ENCODE results near the gene FNIP2. TPM values are rescaled to one million over a fixed set of nuclear protein-coding genes. Genes with fewer than 3 reads are reported as not detected.

Gene FNIP2
- total and polyA plus RNA-seq, 10 of the 15 experiments (the other 5 are each of a cell fraction or from before 2014, with no cell fraction given), result 0.03 to 0.38 (median 0.15) TPM

GRCh38 chr4:158856852-158857251 is 88.0 kb downstream of the FNIP2 start (continued):
- TF ChIP-seq TCF12 (IDR thresholded peaks at IDR 0.05; ENCODE audit: low read depth, low read length), result no peak
- no peak for TF ChIP-seq NFYB (IDR thresholded peaks at IDR 0.05; ENCODE audit: insufficient read depth, low read depth, low read length)
- peak; percentile 93 for TF ChIP-seq SMC3 (IDR thresholded peaks at IDR 0.05; ENCODE audit: borderline replicate concordance, low read length)
- TF ChIP-seq HDAC2 (IDR thresholded peaks at IDR 0.05), result no peak
- no peak for TF ChIP-seq ZBTB4 (CRISPR knock-in tag; IDR thresholded peaks at IDR 0.05)
- no peak for TF ChIP-seq SUPT20H (IDR thresholded peaks at IDR 0.05; ENCODE audit: borderline replicate concordance, control insufficient read depth, low read depth, low read length)
- TF ChIP-seq CTCF (IDR thresholded peaks at IDR 0.05 in 2 of 3, conservative IDR thresholded peaks at IDR 0.05 in 1 of 3; ENCODE audit: control insufficient read depth in 2 of 3, extremely low read depth in 1 of 3, insufficient read depth in 1 of 3, low read depth in 3 of 3, low read length in 3 of 3), result peak; percentile 51 to 71 (median 52); a peak in 5 of 6 replicates
- no peak for TF ChIP-seq TBL1XR1 (IDR thresholded peaks at IDR 0.05; ENCODE audit: low read depth, low read length)
- no peak for TF ChIP-seq MTA2 (IDR thresholded peaks at IDR 0.05; ENCODE audit: low read depth)
- 0 out of 2 replicates have a peak, but pooled peaks have one; percentile 36 for TF ChIP-seq FOXM1 (IDR thresholded peaks at IDR 0.05; ENCODE audit: low read depth, low read length)
- TF ChIP-seq RAD21 (IDR thresholded peaks at IDR 0.05; ENCODE audit: insufficient read depth, low read depth, low read length), result peak; percentile 93

Measured in GM12878 (cell line).